Epithelial cell of proximal tubule (primary cell): ENCODE measurements around the gene SLC5A4. TPM values are rescaled to one million over a fixed set of nuclear protein-coding genes. Genes with fewer than 3 reads are reported as not detected.
"Not testable (repeated sequence)": the region's sequence is repeated elsewhere in the genome, so short reads cannot be mapped to it uniquely, and the experiment has no call there.

Source experiments
- DNase-seq: peaks from one replicate; pipeline ENCODE4 v3.0.0-alpha.2; 2011; ENCODE audit warnings: low read depth
- H3K4me3 ChIP-seq: 2 replicates; pipeline ENCODE4 v1.5.1; 2011; ENCODE audit warnings: low read depth, mild to moderate bottlenecking, low read length
- total RNA-seq: library from RNA; depleted of rRNA; stranded (reverse); fragments of >200 nt; gene quantifications from 2 replicates; pipeline ENCODE4 v1.2.3, GENCODE V29; 2015
- TF ChIP-seq, protein P1 (sequence below): conservative IDR thresholded peaks from 2 replicates; pipeline ENCODE4 v1.5.1; 2012; ENCODE audit warnings: low read depth, mild to moderate bottlenecking, low read length

Gene SLC5A4
- total RNA-seq, 1 donor from 2014 or later, result not detected

DNA sequence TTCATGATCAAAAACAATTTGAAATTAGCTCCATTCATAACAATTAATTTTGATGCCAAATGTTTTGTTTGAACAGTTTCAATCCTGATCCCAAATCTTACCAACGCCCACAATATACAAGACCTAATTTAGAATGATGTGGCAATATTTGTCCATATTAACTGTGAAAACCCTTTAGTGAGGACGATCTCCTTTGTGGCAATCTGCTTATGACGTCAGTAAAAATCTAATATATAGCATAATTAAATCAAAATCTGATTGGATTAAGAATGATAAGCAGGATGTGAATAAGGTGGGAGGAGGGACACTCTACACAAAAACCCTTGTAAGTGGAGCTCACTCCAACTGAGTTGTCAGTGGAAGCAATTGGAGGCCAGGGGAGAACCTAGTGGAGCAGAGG, 11.9 kb upstream of the SLC5A4 start:
- TF ChIP-seq, protein P1, sequence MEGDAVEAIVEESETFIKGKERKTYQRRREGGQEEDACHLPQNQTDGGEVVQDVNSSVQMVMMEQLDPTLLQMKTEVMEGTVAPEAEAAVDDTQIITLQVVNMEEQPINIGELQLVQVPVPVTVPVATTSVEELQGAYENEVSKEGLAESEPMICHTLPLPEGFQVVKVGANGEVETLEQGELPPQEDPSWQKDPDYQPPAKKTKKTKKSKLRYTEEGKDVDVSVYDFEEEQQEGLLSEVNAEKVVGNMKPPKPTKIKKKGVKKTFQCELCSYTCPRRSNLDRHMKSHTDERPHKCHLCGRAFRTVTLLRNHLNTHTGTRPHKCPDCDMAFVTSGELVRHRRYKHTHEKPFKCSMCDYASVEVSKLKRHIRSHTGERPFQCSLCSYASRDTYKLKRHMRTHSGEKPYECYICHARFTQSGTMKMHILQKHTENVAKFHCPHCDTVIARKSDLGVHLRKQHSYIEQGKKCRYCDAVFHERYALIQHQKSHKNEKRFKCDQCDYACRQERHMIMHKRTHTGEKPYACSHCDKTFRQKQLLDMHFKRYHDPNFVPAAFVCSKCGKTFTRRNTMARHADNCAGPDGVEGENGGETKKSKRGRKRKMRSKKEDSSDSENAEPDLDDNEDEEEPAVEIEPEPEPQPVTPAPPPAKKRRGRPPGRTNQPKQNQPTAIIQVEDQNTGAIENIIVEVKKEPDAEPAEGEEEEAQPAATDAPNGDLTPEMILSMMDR, result no peak
- H3K4me3 ChIP-seq, result no peak overlapping the region
- DNase-seq, result no peak

DNA sequence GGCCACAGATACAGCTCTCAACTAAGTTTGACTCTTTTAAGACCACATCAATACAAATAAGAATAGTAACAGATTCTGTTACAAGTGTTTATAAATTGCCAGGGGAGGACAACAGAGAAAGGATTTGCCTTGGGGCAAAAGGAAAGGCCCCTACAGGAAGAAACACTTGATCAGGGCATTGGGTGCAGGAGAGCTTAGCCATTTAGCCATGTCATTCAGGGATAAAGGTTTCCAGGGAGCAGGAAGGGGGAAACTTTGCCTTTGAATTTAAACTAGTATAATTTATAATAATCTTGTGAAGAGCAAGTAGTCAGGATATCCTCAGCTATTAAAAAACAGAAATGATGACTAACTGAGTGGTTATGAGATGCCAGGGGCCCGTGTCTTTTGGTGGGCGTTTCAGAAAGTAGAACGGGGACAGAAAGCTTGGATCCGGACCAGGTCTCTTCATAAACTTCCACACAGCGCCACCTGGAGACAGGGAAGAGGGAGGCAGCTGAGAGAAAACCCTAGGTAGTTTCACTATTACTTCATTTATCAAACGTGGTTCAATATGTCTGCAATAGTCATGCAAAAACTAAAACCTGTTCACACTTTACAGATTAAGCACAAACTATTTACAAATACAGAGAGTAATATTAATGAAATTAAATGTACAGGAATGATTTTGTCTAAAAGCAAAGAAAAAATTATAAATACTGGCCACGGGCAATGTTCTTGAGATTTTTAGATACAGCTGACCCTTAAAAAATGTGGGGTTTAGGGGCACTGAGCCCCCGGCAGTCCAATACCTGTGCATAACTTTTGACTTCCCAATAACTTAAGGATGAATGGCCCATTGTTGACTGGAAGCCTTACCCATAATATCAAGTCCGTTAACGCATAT, 11.0 kb upstream of the SLC5A4 start:
- TF ChIP-seq, protein P1, result peak; percentile 95
- no peak overlapping the region for H3K4me3 ChIP-seq

DNA sequence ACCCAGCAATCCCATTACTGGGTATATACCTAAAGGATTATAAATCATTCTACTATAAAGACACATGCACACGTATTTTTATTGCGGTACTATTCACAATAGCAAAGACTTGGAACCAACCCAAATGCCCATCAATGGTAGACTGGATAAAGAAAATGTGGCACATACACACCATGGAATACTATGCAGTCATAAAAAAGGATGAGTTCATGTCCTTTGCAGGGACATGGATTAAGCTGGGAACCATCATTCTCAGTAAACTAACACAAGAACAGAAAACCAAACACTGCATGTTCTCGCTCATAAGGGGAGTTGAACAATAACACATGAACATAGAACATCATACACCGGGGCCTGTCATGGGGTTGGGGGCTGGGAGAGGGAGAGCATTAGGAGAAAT, 8.5 kb upstream of the SLC5A4 start:
- DNase-seq, H3K4me3 ChIP-seq: not testable (repeated sequence)

More for the DNA sequence above, 11.0 kb upstream of the SLC5A4 start:
- DNase-seq, result peak; percentile 6

DNA sequence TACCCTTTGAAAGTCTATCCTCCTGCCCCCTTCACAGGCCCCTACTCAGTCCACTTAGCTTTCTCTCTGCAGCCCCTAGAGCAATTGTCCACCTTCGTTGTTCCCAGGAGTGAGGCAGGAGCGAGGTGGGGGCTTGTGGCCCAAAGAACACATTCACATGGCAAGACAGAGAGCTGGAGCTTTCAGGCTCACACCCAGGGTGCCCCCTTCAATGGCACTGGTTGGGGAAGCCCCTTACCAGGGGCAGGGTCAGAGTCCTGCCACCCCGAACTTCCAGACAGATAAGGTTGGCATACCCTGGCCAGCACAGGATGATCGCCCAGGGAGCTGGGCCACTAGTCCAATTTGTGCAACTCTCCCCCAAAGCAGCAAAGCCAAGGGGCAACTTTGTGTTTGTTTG, 6.2 kb upstream of the SLC5A4 start:
- DNase-seq, result no peak
- TF ChIP-seq, protein P1, result no peak
- no peak overlapping the region for H3K4me3 ChIP-seq

DNA sequence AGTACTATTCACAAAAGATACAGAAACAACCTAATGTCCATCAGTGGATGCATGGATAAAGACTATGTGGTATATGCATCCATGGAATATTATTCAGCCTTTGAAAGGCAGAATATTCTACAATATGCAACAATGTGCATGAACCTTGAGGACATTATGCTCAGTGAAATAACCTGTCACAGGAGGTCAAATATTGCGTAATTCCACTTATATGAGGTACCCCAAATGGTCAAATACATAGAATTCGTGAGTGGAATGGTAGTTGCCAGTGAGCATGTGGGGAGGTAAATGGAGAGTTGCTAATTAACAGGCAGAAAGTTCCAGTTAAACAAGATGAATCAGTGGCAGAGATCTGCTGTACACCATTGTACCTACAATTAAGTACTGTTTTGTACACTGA, 3.6 kb upstream of the SLC5A4 start:
- no peak overlapping the region for H3K4me3 ChIP-seq
- DNase-seq, result no peak
- TF ChIP-seq, protein P1, result no peak

DNA sequence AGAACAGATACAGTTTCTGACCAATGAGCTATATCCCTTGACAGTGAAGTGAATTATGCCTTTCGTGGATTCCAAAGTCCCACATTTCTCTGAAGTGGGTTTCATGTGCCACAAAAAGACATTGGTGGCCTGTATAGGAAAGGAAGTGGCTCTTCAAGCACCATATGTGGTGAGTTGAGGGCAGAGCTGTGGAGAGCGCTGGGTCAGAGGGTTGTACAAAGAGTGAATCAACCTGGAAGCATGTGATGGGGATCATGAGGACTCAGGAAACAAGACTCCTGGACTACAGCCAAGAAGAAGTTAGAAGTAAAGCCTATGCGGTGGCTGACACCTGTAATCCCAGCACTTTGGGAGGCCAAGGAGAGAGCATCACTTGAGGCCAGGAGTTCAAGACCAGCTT, 579 bp upstream of the SLC5A4 start:
- DNase-seq, result no peak
- H3K4me3 ChIP-seq, result no peak overlapping the region
- TF ChIP-seq, protein P1, result no peak

DNA sequence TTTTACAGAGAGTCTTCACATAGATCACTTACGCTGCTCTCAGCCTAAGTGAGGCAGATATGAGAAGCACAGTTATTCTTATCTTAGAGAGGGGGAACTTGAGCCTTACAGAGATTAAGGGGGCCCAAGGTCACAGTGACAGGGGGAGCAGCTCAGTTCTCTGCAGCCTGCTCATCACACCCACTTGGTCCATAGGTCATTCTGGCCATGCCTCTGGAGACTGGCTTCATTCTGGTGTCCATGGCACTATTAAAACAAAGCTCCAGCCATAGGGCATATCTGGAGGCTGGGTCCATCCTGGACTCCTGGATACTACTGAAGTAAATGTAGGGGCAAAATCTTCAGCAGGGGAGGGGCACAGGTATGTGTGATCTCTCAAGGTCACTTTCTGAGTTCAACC, 5.9 kb downstream of the SLC5A4 start:
- no peak for DNase-seq
- TF ChIP-seq, protein P1, result no peak
- no peak overlapping the region for H3K4me3 ChIP-seq
